Coronary artery (tissue), 2 donors: ENCODE data around the gene DGKA.

Source experiments
- DNase-seq: peaks from one replicate; pipeline ENCODE4 v3.0.0-alpha.2; 2017; ENCODE audit warnings: low spot score
- H3K27ac ChIP-seq, 2 donors: fragments of 200-600 bp; sonication (generic); one replicate each; pipeline ENCODE4 v1.5.1; 2016 to 2019
- H3K4me3 ChIP-seq: fragments of 200-600 bp; sonication (generic); 2 replicates; pipeline ENCODE4 v1.5.1; 2016; ENCODE audit warnings: mild to moderate bottlenecking, moderate library complexity
- TF ChIP-seq, protein P1 (sequence below): fragments of 200-600 bp; sonication (generic); IDR thresholded peaks from one replicate; pipeline ENCODE4 v1.5.1; 2019; ENCODE audit warnings: antibody characterized with exemption

Gene DGKA

DNA sequence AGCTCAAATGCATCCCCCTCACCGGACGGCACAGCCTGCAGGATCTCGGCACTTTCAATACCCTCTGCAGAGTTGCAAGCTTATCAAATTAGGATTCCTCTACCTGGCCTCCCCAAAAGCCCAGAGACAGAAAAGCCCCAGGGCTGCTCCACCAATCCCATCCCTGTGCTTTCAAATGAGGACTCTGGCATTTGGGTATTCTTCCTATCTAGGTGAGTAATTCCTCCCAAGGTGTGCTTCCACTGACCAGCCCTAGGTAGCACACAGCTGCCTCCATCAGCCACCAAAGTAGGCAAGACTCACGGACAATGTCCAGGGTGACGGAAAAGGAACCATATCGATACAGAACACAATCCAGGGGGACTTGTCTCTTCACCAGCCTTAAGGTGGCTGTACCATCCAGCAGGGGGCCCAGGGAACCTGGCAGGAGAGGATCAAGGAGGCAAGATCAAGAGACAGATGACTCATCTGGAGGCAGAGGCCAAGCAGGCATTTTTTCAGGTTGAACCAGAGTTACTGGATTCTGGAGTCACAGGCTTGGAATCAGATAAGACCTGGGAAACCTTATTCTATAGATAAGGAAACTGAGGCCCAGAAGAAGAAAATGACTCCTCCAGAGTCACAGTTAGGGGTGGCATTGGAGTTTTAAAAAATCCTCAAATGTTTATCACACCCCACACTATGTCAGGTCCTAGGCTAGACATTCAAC is 25.0 kb downstream of the DGKA start:
- DNase-seq, result no peak
- Histone ChIP-seq H3K27ac (no peak overlapping the region), H3K4me3 (no peak overlapping the region)
- TF ChIP-seq, protein P1, sequence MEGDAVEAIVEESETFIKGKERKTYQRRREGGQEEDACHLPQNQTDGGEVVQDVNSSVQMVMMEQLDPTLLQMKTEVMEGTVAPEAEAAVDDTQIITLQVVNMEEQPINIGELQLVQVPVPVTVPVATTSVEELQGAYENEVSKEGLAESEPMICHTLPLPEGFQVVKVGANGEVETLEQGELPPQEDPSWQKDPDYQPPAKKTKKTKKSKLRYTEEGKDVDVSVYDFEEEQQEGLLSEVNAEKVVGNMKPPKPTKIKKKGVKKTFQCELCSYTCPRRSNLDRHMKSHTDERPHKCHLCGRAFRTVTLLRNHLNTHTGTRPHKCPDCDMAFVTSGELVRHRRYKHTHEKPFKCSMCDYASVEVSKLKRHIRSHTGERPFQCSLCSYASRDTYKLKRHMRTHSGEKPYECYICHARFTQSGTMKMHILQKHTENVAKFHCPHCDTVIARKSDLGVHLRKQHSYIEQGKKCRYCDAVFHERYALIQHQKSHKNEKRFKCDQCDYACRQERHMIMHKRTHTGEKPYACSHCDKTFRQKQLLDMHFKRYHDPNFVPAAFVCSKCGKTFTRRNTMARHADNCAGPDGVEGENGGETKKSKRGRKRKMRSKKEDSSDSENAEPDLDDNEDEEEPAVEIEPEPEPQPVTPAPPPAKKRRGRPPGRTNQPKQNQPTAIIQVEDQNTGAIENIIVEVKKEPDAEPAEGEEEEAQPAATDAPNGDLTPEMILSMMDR, result no peak

- no peak for DNase-seq
- Histone ChIP-seq H3K4me3 (no peak overlapping the region), H3K27ac (no peak overlapping the region)
- TF ChIP-seq, protein P1, result no peak
Measured at GRCh38 chr12:55957106-55957859, 26.3 kb downstream of the DGKA start.

DNA sequence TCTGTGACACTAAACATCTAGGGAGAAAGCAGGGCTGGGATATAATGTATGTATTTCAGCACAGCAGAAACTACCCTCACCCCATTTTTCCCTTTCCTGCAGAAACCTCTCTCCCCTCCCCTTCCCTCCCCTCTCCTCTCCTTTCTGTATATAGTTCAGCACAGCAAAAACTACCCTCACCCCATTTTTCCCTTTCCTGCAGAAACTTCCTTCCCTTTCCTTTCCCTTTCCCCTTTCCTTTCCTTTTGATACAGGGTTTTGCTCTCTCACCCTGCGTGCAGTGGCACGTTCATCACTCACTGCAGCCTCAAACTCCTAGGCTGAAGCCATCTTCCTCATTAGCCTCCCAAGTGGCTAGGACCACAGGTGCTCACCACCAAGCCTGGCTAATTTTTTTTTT is 32.8 kb downstream of the DGKA start:
- H3K27ac ChIP-seq, result no peak overlapping the region
- TF ChIP-seq, protein P1, result no peak
- no peak overlapping the region for H3K4me3 ChIP-seq
- no peak for DNase-seq

DNA sequence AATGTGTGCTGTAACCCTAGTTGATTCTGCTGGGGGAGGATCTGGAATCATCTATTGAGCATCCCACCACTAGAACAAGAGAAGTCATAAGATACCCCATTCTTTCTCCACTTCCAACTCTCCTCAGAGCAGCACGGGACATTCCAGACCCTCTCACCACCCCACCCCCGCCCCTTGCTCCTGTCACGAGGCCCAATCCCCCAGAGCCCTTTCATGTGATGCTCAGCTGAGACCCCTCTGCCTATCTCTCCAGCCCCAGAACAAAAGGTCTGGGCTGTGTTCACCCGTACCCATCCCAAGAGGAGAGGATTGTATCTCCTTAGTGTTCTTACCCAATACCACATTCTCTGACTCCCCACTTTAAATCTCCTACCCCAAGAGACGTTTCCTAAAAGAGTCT is 34.3 kb downstream of the DGKA start:
- Histone ChIP-seq H3K4me3 (no peak overlapping the region), H3K27ac (no peak overlapping the region)
- TF ChIP-seq, protein P1, result no peak
- no peak for DNase-seq

DNA sequence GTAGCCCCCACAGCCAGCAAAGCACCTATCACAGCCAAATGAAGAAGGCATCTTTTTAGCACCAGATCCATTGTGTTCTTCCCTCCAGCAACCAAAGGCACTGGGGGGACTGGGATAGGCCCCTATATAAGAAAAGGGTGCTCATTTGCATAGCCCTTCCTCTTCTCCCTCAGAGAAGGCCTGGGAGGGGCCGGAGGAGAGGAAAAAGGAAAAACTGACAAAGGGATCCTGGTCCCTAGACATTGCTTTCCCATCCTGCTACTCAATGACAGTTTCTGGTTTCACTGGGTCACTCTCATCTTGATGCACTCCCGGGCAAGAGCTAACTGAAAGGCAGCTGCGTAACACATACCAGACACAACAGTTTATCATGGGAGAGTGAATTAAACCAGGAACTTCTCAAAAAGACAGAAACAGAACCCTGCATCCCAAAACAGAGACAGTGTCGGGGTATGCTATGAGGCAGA is 35.0 kb downstream of the DGKA start, which contains the start of gene PMEL:
PMEL (minus strand) TSS at position 102 of the 467 bp plus-strand sequence; CDS start at position 71, 31 bp downstream.
- peak within 1 kb of the TSS; percentile 87 for H3K4me3 ChIP-seq
- TF ChIP-seq, protein P1, result no peak
- H3K27ac ChIP-seq, result peak within 1 kb of the TSS; percentile 75 to 86
- DNase-seq, result no peak

DNA sequence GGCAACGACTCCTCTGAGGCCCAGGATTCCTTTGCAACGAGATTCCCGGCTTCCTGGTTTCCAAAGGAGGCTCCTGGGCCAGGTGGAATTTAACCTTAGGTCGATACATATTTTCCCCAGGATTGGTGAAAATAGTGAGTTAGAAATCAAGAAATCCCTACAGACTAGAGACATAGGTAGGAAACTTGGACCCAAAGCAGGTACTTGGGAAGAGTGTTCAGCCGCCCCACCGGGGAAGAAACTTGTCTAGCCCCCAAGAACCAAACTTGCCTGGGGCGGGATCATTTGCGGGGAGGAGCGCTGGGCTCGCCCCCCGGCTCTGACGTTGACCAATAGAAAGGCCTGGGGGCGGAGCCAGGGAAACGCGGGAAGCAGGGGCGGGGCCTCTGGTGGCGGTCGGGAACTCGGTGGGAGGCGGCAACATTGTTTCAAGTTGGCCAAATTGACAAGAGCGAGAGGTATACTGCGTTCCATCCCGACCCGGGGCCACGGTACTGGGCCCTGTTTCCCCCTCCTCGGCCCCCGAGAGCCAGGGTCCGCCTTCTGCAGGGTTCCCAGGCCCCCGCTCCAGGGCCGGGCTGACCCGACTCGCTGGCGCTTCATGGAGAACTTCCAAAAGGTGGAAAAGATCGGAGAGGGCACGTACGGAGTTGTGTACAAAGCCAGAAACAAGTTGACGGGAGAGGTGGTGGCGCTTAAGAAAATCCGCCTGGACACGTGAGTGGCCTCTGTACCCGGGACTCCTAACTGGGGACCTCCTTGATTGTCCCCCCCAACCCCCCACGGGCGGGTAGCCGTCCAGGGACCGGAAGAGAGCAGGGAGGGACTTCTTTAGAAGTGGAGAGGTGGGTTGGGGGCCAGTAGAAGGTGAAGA is 35.7 kb downstream of the DGKA start, which contains the start of gene CDK2:
CDK2 (plus strand) TSS at position 423 of the 874 bp plus-strand sequence; CDS start at position 602, 179 bp downstream.
- DNase-seq, result peak; percentile 95
- TF ChIP-seq, protein P1, result no peak
- H3K4me3 ChIP-seq, result peak within 1 kb of the TSS; percentile 87
- peak within 1 kb of the TSS; percentile 75 to 86 for H3K27ac ChIP-seq
